ENCODE measurements around the gene BMP10.
A peak's percentile ranks its signal among the peaks of the same experiment; 100 is the strongest.

BMP10 gene

DNA sequence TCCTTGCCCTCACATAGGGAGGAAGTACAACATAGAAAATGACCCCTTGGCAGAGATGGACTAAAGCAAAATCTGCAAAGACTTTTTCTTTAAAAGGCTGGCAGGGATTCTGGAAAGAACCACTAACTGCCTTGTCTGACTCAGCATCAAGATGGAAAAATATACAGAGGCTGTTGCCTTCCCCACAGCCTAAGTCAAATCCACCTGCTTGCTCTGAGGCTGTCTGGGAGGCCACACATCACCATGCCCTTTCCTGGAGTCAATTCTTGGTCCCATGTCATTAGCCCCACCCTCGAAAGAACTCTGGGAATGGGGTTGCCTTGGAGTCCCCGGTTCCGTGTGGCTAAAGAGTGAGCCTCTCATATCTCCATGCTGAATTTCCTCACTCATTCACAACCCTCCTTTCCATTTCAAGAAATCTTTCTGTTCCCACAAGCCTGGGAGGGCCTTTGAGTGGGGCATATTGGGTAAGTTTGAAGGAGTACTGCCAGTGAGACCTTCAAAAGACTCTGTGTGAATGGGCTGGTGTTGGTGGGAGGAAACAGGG is 39.4 kb downstream of the BMP10 start:
- H3K27ac Mint-ChIP-seq, result peak overlapping the region; percentile 97
- peaks cover 11 to 21% of the 10 kb centered on the region in 2 donors for H3K36me3 Mint-ChIP-seq
- no peaks in the 10 kb centered on the region for H3K27me3 Mint-ChIP-seq
- no peak for ATAC-seq (replicated peaks)
- H3K9me3 Mint-ChIP-seq, result no peaks in the 10 kb centered on the region
- no peak for DNase-seq
- peak overlapping the region; percentile 58 to 64 for H3K4me3 Mint-ChIP-seq
- H3K4me1 Mint-ChIP-seq, result peaks cover 65 to 92% of the 10 kb centered on the region in 2 donors

DNA sequence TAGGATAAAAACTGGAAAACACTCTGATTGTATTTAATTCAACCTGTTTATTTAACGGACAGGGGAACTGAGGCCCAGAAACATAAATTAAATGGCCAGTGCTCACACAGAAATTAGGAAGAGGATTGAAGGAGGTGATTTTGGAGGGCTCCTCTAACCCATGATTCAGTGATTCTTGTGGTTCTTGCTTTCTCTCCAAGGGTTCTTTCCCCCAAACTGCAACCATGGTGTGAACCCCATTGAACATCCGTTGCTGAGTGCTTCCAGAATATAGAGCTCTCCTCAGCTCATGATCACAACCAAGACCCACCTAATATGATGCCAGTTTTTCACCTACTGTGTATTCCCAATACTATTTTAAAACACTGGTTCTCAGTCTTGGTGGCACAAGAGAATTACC is 41.4 kb downstream of the BMP10 start:
- DNase-seq (no peak), ATAC-seq (replicated peaks) (no peak)
- H3K9me3 Mint-ChIP-seq, result no peaks in the 10 kb centered on the region
- peak overlapping the region; percentile 88 for H3K27ac Mint-ChIP-seq
- no peaks in the 10 kb centered on the region for H3K27me3 Mint-ChIP-seq
- peaks cover 64 to 93% of the 10 kb centered on the region in 2 donors for H3K4me1 Mint-ChIP-seq
- H3K4me3 Mint-ChIP-seq, result peak overlapping the region; percentile 48 to 51
- H3K36me3 Mint-ChIP-seq, result peaks cover 29 to 40% of the 10 kb centered on the region in 2 donors

DNA sequence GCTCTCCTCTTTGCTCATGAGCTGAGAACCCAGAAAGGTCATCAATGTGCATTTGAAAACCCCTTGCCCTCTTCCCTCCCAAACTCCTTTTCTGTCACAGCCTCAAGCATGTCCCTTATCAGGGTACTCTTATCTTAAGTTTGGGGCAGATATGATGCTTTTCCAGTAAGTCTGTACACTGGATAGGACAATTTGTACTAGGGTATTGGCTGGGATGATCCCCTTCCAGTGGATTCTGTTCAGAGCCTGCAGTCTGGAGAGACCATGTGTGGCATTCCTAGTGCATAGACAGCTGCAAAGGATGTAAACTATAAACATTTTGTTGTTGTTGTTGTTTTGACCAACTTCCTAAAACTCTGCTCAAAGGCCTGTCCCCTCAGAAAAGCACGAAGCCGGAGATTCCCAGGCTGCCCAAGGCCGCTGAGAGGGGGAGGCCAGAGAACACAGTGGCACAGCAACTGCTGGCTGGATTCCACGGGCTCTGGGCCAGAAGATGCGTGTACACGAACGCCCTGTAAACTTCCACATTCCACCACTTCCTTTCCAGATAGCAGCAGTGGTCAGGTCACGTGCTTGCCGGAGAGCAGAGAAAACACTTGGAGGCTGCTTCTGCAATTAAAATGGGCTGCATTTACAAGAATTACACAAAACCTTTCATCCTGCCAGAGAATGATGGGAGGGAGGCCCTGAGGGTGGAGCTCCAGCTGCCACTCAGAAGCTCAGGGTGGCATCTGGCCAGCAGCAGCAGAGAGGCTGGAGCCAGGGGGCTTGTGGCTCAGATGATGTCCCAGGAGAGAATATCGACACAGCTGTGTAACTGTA is 42.1 kb downstream of the BMP10 start:
- Mint-ChIP-seq H3K9me3 (no peaks in the 10 kb centered on the region), H3K4me3 (peak overlapping the region; percentile 48 to 51), H3K27me3 (no peaks in the 10 kb centered on the region), H3K27ac (peak overlapping the region; percentile 88), H3K36me3 (peaks cover 36 to 46% of the 10 kb centered on the region in 2 donors), H3K4me1 (peaks cover 62 to 94% of the 10 kb centered on the region in 2 donors)
- DNase-seq (peak; percentile 43), ATAC-seq (replicated peaks) (peak; percentile 21 to 42)

DNA sequence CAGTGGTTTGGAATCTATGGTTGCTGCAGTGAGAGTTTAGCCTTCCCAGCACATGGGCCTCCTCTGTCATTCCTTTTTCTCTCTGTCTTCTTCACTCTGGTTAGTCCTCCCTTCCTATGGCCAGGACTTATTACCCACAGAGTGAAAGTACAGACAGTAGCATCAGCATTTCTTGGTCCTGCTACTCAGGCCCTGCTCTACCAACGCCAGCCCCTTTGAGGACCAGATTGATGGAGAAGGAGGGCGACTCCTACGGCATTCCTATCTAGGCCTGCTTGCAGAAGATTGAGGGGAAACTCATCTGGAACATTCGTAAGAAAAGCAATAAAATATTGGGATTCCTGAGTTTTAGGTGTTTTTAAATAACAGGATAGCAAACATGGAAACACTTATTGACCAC is 43.5 kb downstream of the BMP10 start:
- Mint-ChIP-seq H3K27ac (peak overlapping the region; percentile 5), H3K4me1 (peaks cover 62 to 89% of the 10 kb centered on the region in 2 donors), H3K9me3 (no peaks in the 10 kb centered on the region), H3K36me3 (peaks cover 45 to 59% of the 10 kb centered on the region in 2 donors), H3K4me3 (no peak overlapping the region), H3K27me3 (no peaks in the 10 kb centered on the region)
- ATAC-seq (replicated peaks) (no peak), DNase-seq (no peak)

DNA sequence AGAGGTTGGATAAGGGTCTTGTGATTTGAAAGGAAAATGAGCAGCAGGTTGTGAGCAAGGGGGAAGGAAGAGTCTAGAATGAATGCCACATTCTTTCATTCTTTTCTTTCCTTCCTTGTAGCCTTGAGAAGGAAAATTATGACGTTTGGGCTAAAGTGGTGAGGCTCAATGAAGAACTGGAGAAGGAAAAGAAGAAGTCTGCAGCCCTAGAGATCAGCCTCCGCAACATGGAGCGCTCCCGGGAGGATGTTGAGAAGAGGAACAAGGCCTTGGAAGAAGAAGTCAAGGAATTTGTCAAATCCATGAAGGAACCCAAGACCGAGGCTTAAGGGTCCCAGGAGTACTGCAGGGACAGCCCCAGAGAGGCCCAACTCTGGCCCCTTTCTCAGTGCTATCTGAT is 45.3 kb downstream of the BMP10 start:
- Mint-ChIP-seq H3K4me1 (peaks cover 44 to 72% of the 10 kb centered on the region in 2 donors), H3K36me3 (peaks cover 47 to 65% of the 10 kb centered on the region in 2 donors), H3K27me3 (no peaks in the 10 kb centered on the region), H3K9me3 (no peaks in the 10 kb centered on the region), H3K4me3 (peak overlapping the region in 1 of 2 donors; percentile 18), H3K27ac (peak overlapping the region; percentile 66)
- ATAC-seq (replicated peaks) (no peak), DNase-seq (no peak)

DNA sequence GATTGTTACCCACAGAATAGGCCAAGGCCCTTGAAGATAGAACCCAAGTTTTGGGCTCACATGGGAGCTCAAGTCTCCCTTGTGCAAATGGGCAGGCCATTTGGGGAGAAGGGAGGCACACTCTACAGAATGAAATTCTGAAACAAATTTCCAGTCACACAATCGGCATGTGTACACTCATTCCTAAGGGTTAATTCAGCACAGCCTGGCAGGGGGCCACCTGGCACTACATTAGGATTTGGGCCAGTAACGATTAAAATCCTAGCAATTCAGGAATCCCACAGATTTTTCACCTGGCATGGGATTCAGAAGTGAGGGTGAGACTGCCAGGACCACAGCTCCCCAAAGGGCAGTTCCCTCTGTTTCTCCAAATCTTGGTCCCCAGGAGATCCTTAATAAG is 46.4 kb downstream of the BMP10 start:
- Mint-ChIP-seq H3K36me3 (peaks cover 49 to 69% of the 10 kb centered on the region in 2 donors), H3K27me3 (no peaks in the 10 kb centered on the region), H3K4me3 (no peak overlapping the region), H3K4me1 (peaks cover 41 to 70% of the 10 kb centered on the region in 2 donors), H3K27ac (peak overlapping the region; percentile 91), H3K9me3 (no peaks in the 10 kb centered on the region)
- DNase-seq, result no peak
- ATAC-seq (replicated peaks), result no peak

DNA sequence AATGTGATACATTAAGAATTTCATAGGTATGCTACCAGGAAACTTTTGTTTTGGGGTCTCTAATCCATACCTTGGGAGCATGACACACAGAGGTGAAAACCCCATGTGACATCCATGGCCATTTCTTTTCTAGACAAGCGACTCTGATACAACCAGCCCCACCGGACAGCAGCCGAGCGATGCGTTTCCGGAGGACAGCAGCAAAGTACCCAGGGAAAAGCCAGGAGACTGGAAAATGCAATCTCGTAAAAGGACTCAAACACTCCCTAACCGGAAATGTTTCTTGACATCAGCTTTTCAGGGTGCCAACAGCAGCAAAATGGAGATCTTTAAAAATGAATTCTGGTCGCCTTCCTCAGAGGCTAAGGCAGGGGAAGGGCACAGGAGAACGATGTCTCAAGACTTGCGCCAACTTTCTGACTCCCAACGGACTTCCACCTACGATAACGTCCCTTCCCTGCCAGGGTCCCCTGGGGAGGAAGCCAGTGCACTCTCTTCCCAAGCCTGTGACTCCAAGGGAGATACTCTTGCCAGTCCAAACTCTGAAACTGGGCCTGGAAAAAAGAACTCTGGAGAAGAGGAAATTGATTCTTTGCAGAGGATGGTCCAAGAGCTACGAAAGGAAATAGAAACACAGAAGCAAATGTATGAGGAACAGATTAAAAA is 48.9 kb downstream of the BMP10 start:
- peak overlapping the region; percentile 49 for H3K27ac Mint-ChIP-seq
- no peak for DNase-seq
- peaks cover 58 to 71% of the 10 kb centered on the region in 2 donors for H3K36me3 Mint-ChIP-seq
- peaks cover 24 to 53% of the 10 kb centered on the region in 2 donors for H3K4me1 Mint-ChIP-seq
- H3K4me3 Mint-ChIP-seq, result no peak overlapping the region
- ATAC-seq (replicated peaks), result no peak
- no peaks in the 10 kb centered on the region for H3K27me3 Mint-ChIP-seq
- no peaks in the 10 kb centered on the region for H3K9me3 Mint-ChIP-seq

DNA sequence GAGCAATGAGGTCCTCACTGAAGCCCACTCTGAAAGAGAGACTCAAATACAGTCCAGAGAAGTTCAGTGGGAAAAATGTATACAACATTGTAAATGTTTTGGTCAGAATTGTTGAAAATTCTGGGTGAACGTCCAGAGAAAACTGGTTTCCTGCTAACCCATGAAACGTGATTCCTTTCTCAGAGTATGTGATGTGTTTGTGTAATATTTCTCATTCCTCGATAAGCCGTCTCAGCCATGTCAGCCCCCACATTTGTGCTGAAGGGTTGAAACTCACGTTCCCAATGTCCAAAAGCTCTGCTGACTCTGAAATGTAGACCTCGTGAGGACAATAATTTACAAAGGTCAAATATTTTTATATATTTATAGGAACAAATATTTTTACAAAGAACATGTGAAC is 51.6 kb downstream of the BMP10 start:
- Mint-ChIP-seq H3K4me3 (no peak overlapping the region), H3K27me3 (no peaks in the 10 kb centered on the region), H3K4me1 (peaks cover 13 to 27% of the 10 kb centered on the region in 2 donors), H3K9me3 (no peaks in the 10 kb centered on the region), H3K36me3 (peaks cover 44 to 63% of the 10 kb centered on the region in 2 donors), H3K27ac (no peak overlapping the region)
- no peak for DNase-seq
- no peak for ATAC-seq (replicated peaks)

DNA sequence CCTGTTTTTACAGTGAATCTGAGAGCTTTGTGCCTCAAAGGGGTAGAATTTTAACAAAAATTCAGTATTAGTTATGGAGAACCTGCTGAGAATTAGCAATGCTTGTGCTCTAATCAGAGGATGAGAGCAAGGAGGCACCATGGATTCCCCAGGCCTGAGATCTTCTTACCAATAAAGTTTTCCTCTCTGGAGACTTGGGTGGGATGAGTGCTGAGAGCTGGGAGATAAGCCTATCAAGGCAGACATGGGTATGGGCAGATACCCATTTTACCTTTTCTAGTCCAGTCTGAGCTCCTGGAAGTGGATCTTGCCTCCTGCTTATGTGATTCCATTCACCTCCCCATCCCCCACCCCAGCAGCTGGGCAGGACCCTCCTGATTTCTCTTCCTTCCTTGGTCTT is 53.9 kb downstream of the BMP10 start:
- H3K36me3 Mint-ChIP-seq, result peaks cover 41 to 58% of the 10 kb centered on the region in 2 donors
- ATAC-seq (replicated peaks) (no peak), DNase-seq (no peak)
- H3K4me3 Mint-ChIP-seq, result no peak overlapping the region
- H3K4me1 Mint-ChIP-seq, result peaks cover 11 to 18% of the 10 kb centered on the region in 2 donors
- H3K9me3 Mint-ChIP-seq, result no peaks in the 10 kb centered on the region
- peak overlapping the region; percentile 93 for H3K27ac Mint-ChIP-seq
- H3K27me3 Mint-ChIP-seq, result no peaks in the 10 kb centered on the region

Data from stimulated activated naive B cell treated with anti-CD40 and anti-IgM and Interleukin-4, amounts not matched to agents 10 μg/mL and 1 μg/mL and 100 μg/mL, for 72 hours (primary cell).